H1 (cell line): ENCODE measurements around the gene KRTAP9-6. TPM values are rescaled to one million over a fixed set of nuclear protein-coding genes. Genes with fewer than 3 reads are reported as not detected.

Experiments used
- CTCF ChIA-PET: fragments of 300-600 bp; sonication (Branson Sonifier 250); formaldehyde crosslinking; loops from one replicate; lab custom pipeline; 2021; ENCODE audit not compliant: partially characterized antibody; lab: Charles Lee
- POLR2A ChIA-PET: fragments of 300-600 bp; sonication (Branson Sonifier 250); formaldehyde crosslinking; loops from one replicate; lab custom pipeline; 2021; ENCODE audit warnings: inconsistent platforms; ENCODE audit not compliant: partially characterized antibody; lab: Charles Lee
- DNase-seq, 2 experiments: peaks; one replicate each; pipeline versions ENCODE4 v3.0.0 to v3.0.0-alpha.2; 2010 to 2022; ENCODE audit warnings: low spot score in 2 of 2, low read depth in 1 of 2, mixed read lengths in 1 of 2
- FAIRE-seq: peaks from 2 replicates; lab custom pipeline; 2011; peaks lifted over from hg19 to GRCh38; lab: Jason Lieb, UNC
- H2AFZ ChIP-seq: 2 replicates; pipeline ENCODE4 v1.8.1; 2012; ENCODE audit warnings: low read length, inconsistent platforms
- H2AK5ac ChIP-seq: 2 replicates; pipeline ENCODE4 v1.6.1; 2013; ENCODE audit warnings: low read depth, low read length
- H2BK120ac ChIP-seq: replicated peaks from 2 replicates; pipeline ENCODE3; 2013; ENCODE audit warnings: low read depth, low read length, inconsistent platforms
- H2BK12ac ChIP-seq: 2 replicates; pipeline ENCODE4 v1.6.1; 2013; ENCODE audit warnings: low read depth, low read length
- H2BK15ac ChIP-seq: 2 replicates; pipeline ENCODE4 v1.6.1; 2013; ENCODE audit warnings: low read length
- H2BK20ac ChIP-seq: 2 replicates; pipeline ENCODE4 v1.6.1; 2013; ENCODE audit warnings: low read length
- H2BK5ac ChIP-seq: 2 replicates; pipeline ENCODE4 v1.6.1; 2013; ENCODE audit warnings: low read depth, low read length
- H3K14ac ChIP-seq: 2 replicates; pipeline ENCODE4 v1.6.1; 2013; ENCODE audit warnings: inconsistent platforms; ENCODE audit not compliant: insufficient read length
- H3K18ac ChIP-seq: 2 replicates; pipeline ENCODE4 v1.6.1; 2013; ENCODE audit warnings: low read length; ENCODE audit errors: extremely low read depth
- H3K23ac ChIP-seq: 2 replicates; pipeline ENCODE4 v1.6.1; 2013; ENCODE audit warnings: inconsistent platforms; ENCODE audit not compliant: insufficient read length
- H3K23me2 ChIP-seq: 2 replicates; pipeline ENCODE4 v1.6.1; 2013; ENCODE audit warnings: low read depth, low read length
- H3K27ac ChIP-seq: 2 replicates; pipeline ENCODE4 v1.6.1; 2011; ENCODE audit warnings: low read depth, low read length, inconsistent platforms
- H3K27me3 ChIP-seq, 4 experiments: replicated peaks in 1 of 4; 1 replicate in 1 of 4; 2 replicates in 3 of 4; pipeline versions ENCODE4 v1.6.1 to v1.8.1; 2011 to 2013; ENCODE audit warnings: low read length in 3 of 4, mild to moderate bottlenecking in 3 of 4, inconsistent platforms in 2 of 4, mixed read lengths in 2 of 4, moderate library complexity in 1 of 4; ENCODE audit not compliant: control insufficient read depth in 3 of 4, insufficient read depth in 3 of 4; ENCODE audit errors: extremely low read depth in 1 of 4
- H3K36me3 ChIP-seq, 4 experiments: 2 replicates each; pipeline versions ENCODE4 v1.6.1 to v1.8.1; 2011 to 2013; ENCODE audit warnings: mild to moderate bottlenecking in 4 of 4, low read length in 3 of 4, moderate library complexity in 2 of 4, control low read depth in 1 of 4, inconsistent platforms in 1 of 4; ENCODE audit not compliant: insufficient read depth in 4 of 4, control insufficient read depth in 2 of 4
- H3K4ac ChIP-seq: replicated peaks from 2 replicates; pipeline ENCODE3; 2013; ENCODE audit warnings: low read length, low read depth, mixed read lengths, inconsistent platforms; ENCODE audit not compliant: insufficient read length
- H3K4me1 ChIP-seq, 4 experiments: replicated peaks in 1 of 4; 1 replicate in 1 of 4; 2 replicates in 3 of 4; pipeline versions ENCODE4 v1.6.1 to v1.8.1; 2011 to 2013; ENCODE audit warnings: low read length in 3 of 4, inconsistent platforms in 2 of 4, mixed read lengths in 1 of 4; ENCODE audit not compliant: insufficient read depth in 4 of 4, control insufficient read depth in 3 of 4
- H3K4me2 ChIP-seq, 2 experiments: 2 replicates each; pipeline versions ENCODE4 v1.6.1 to v1.8.1; 2011 to 2013; ENCODE audit warnings: low read depth in 2 of 2, low read length in 2 of 2, control low read depth in 1 of 2, inconsistent platforms in 1 of 2, mild to moderate bottlenecking in 1 of 2; ENCODE audit not compliant: insufficient read depth in 1 of 2
- H3K4me3 ChIP-seq, 4 experiments: fragments of 200-600, 300-600 bp in 1 of 4; sonication (generic), shearing (Covaris generic), sonication (Bioruptor Twin) in 1 of 4; 2 replicates each; pipeline versions ENCODE4 v1.5.1 to v1.8.1; 2011 to 2016; ENCODE audit warnings: low read length in 4 of 4, low read depth in 3 of 4, control low read depth in 2 of 4, inconsistent platforms in 2 of 4, mild to moderate bottlenecking in 2 of 4, mixed read lengths in 1 of 4, moderate library complexity in 1 of 4; ENCODE audit not compliant: insufficient read depth in 2 of 4; ENCODE audit errors: extremely low read depth in 1 of 4
- H3K56ac ChIP-seq: replicated peaks from 2 replicates; pipeline ENCODE3; 2013; ENCODE audit warnings: low read depth, mild to moderate bottlenecking, mixed read lengths, low read length, inconsistent platforms; ENCODE audit not compliant: insufficient read length
- H3K79me1 ChIP-seq: 2 replicates; pipeline ENCODE4 v1.6.1; 2013; ENCODE audit warnings: low read depth, low read length, control low read depth
- H3K79me2 ChIP-seq, 2 experiments: 2 replicates each; pipeline versions ENCODE4 v1.6.1 to v1.8.1; 2012 to 2013; ENCODE audit warnings: low read length in 2 of 2, mild to moderate bottlenecking in 2 of 2, inconsistent platforms in 1 of 2; ENCODE audit not compliant: insufficient read depth in 2 of 2, control insufficient read depth in 1 of 2
- H3K9ac ChIP-seq, 4 experiments: replicated peaks in 1 of 4; 1 replicate in 1 of 4; 2 replicates in 3 of 4; pipeline versions ENCODE4 v1.6.1 to v1.8.1; 2011 to 2013; ENCODE audit warnings: low read depth in 3 of 4, low read length in 3 of 4, control low read depth in 2 of 4, mild to moderate bottlenecking in 2 of 4, moderate library complexity in 2 of 4, inconsistent platforms in 1 of 4; ENCODE audit errors: extremely low read depth in 1 of 4
- H3K9me3 ChIP-seq, 2 experiments: 2 replicates each; pipeline versions ENCODE4 v1.6.1 to v1.8.1; 2012 to 2013; ENCODE audit warnings: mild to moderate bottlenecking in 2 of 2, moderate library complexity in 2 of 2, control low read depth in 1 of 2, inconsistent platforms in 1 of 2, low read depth in 1 of 2, low read length in 1 of 2, mixed read lengths in 1 of 2; ENCODE audit not compliant: insufficient read depth in 2 of 2
- H4K20me1 ChIP-seq, 2 experiments: replicated peaks in 1 of 2; 2 replicates each; pipeline versions ENCODE3 to v1.8.1; 2011 to 2013; ENCODE audit warnings: inconsistent platforms in 2 of 2, low read length in 2 of 2, mild to moderate bottlenecking in 1 of 2; ENCODE audit not compliant: insufficient read depth in 2 of 2, control insufficient read depth in 1 of 2
- H4K5ac ChIP-seq: 2 replicates; pipeline ENCODE4 v1.6.1; 2013; ENCODE audit warnings: low read length, low read depth, mixed read lengths, inconsistent platforms; ENCODE audit not compliant: insufficient read length
- H4K8ac ChIP-seq: 2 replicates; pipeline ENCODE4 v1.8.0; 2013; ENCODE audit warnings: mild to moderate bottlenecking, moderate library complexity, low read length, inconsistent platforms; ENCODE audit not compliant: insufficient read depth; ENCODE audit errors: extremely low read depth
- H4K91ac ChIP-seq: replicated peaks from 2 replicates; pipeline ENCODE3; 2013; ENCODE audit warnings: low read length, mixed read lengths, inconsistent platforms; ENCODE audit not compliant: insufficient read length
- BRCA1 ChIP-seq: IDR thresholded peaks from 2 replicates; pipeline ENCODE4 v1.6.1; 2012; ENCODE audit warnings: low read depth, low read length, improper control_type of control experiment
- CTBP2 ChIP-seq: IDR thresholded peaks from 2 replicates; pipeline ENCODE4 v1.7.0; 2011; ENCODE audit warnings: borderline replicate concordance, mild to moderate bottlenecking, moderate library complexity, mixed read lengths, low read length; ENCODE audit not compliant: insufficient read depth, insufficient read length
- GABPA ChIP-seq: IDR thresholded peaks from 2 replicates; pipeline ENCODE4 v1.6.1; 2011; ENCODE audit warnings: mild to moderate bottlenecking, low read length, moderate library complexity, borderline replicate concordance; ENCODE audit not compliant: insufficient read depth
- MAFK ChIP-seq: IDR thresholded peaks from 2 replicates; pipeline ENCODE4 v1.6.1; 2012; ENCODE audit warnings: low read depth, mild to moderate bottlenecking, improper control_type of control experiment, low read length
- SIN3A ChIP-seq, 2 experiments: IDR thresholded peaks in 1 of 2; conservative IDR thresholded peaks in 1 of 2; 2 replicates each; pipeline ENCODE4 v1.6.1; 2011 to 2012; ENCODE audit warnings: low read length in 2 of 2, improper control_type of control experiment in 1 of 2, low read depth in 1 of 2, mild to moderate bottlenecking in 1 of 2
- TBP ChIP-seq: IDR thresholded peaks from 2 replicates; pipeline ENCODE4 v1.6.1; 2011; ENCODE audit warnings: low read depth, low read length, improper control_type of control experiment
- polyA plus RNA-seq, 7 experiments: library from polyadenylated mRNA; depleted of rRNA in 3 of 7; stranded (reverse) in 5 of 7; unstranded in 2 of 7; fragments of >200 nt in 5 of 7; fragments of 200-250 nt in 2 of 7; gene quantifications; 1 replicate in 5 of 7; 2 replicates in 1 of 7; 4 replicates in 1 of 7; pipeline versions ENCODE4 v1.2.1 to v1.2.3, GENCODE V29; 2011 to 2013; ENCODE audit warnings: missing spikeins in 2 of 7, mixed read lengths in 2 of 7
- total RNA-seq: library from RNA; stranded (reverse); fragmentation: NEBNext Ultra II Directional; extraction: Animal tissue kit (Norgen Biotek cat#: 25700); gene quantifications from 2 replicates; pipeline ENCODE4 v1.2.1, GENCODE V29; 2021

The KRTAP9-6 gene
- total and polyA plus RNA-seq, 2 of the 8 experiments (the other 6 are each of a cell fraction or from before 2014, with no cell fraction given), result not detected

DNA sequence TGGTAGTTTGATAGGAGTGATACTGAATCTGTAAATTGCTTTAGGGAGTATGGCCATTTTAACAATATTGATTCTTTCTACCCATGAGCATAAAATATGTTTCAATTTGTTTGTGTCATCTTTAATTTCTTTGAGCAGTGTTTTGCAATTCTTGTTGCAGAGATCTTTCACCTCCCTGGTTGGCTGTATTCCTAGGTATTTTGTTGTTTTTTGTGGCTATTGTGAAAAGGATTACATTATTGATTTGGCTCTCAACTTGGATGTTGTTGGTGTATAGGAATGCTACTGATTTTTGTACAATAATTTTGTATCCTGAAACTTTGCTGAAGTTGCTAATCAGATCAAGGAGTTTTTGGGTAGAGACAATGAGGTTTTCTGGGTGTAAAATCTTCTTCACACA, 6.8 kb upstream of the KRTAP9-6 start:
- Histone ChIP-seq H2BK20ac (no peak overlapping the region), H3K27me3 (no peaks in the 10 kb centered on the region), H4K8ac (no peak overlapping the region), H4K20me1 (no peaks in the 10 kb centered on the region), H4K91ac (no peak overlapping the region), H2BK15ac (no peak overlapping the region), H3K4me2 (no peak overlapping the region), H3K36me3 (no peaks in the 10 kb centered on the region), H3K9me3 (no peaks in the 10 kb centered on the region), H2BK120ac (no peak overlapping the region), H3K79me2 (no peaks in the 10 kb centered on the region), H4K5ac (no peak overlapping the region), H3K9ac (no peak overlapping the region), H3K23me2 (no peaks in the 10 kb centered on the region), H2AK5ac (no peak overlapping the region), H3K14ac (no peak overlapping the region), H3K4ac (no peak overlapping the region), H3K4me1 (no peaks in the 10 kb centered on the region; a peak in 1 of 7 replicates), H3K4me3 (no peak overlapping the region), H2BK5ac (no peak overlapping the region), H3K79me1 (no peaks in the 10 kb centered on the region), H3K27ac (no peak overlapping the region), H3K23ac (no peak overlapping the region), H3K56ac (no peak overlapping the region), H2BK12ac (no peak overlapping the region), H2AFZ (no peak overlapping the region), H3K18ac (no peak overlapping the region)
- ChIA-PET CTCF (no interaction called here), POLR2A (no interaction called here)
- TF ChIP-seq TBP, result no peak
- TF ChIP-seq MAFK, result no peak
- no peak for TF ChIP-seq GABPA
- TF ChIP-seq CTBP2, result no peak
- TF ChIP-seq BRCA1, result no peak
- TF ChIP-seq SIN3A (conservative IDR thresholded peaks at IDR 0.05 in 1 of 2, IDR thresholded peaks at IDR 0.05 in 1 of 2; ENCODE audit: low read depth in 1 of 2, low read length in 2 of 2), result no peak
- FAIRE-seq, result no peak
- DNase-seq, result no peak
